HCEC 1CT (cell line): ENCODE results near the gene SERTAD4.

ENCODE experiments used
- DNase-seq: peaks from one replicate; pipeline ENCODE4 v3.0.0-alpha.2; 2017

Gene SERTAD4

DNA sequence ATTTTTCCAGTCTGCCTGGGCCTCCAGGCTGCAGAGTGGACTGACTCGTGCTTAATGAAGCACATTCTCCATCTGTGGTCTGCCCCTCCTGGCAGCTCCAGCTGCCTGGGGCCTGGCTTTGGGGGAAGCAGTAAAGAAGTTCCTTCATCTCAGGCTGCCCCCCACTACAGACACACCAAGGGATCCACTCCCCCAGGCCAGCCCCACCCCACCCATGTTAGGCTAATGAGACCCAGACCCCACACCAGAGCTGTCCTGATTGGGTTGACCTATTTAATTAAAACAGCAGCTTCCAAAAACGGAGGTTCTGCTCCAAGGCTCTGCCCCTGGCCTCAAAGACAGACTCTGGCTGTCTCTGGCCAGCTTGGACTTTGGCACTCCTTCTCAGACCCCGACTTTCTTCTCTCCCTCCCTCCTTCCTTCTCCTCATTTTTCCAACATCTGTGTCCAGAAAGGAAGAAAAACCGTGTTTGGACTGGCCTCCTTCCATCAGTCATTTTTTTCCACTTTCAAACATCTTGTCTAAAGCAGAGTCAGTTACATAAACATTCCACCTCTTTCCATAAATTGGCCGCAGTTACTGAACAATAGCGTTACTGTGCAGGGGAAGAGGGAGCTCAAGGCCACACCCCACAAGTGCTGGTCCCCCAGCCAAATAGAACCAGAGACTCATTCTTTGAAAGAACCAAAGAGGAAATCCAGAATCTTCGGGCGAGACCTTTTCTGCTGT is 29.7 kb downstream of the SERTAD4 start:
- no peak for DNase-seq

GRCh38 chr1:210262897-210263272 is 30.3 kb downstream of the SERTAD4 start:
- DNase-seq, result no peak

DNA sequence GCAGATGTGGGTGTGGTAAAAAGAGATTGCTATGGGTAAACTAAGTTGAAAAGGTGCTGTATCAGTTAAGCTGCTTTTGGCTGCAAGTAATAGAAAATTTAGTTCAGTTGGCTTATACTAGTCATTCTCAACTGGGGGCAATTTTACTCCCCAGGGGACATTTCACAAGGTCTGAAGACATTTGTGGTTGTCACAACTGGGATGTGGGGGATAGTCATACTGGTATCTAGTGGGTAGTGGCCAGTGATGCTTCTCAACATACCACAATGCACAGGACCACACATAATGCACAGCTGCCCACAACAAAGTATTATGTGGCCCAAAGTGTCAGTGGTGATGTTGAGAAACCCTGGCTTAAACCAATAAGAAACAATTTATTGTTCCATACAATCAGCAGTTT is 31.4 kb downstream of the SERTAD4 start:
- no peak for DNase-seq

GRCh38 chr1:210264496-210265380 is 32.1 kb downstream of the SERTAD4 start:
- DNase-seq, result no peak

- DNase-seq, result peak; percentile 3
These were observed 32.9 kb downstream of the SERTAD4 start for GRCh38 chr1:210265392-210265955.

DNA sequence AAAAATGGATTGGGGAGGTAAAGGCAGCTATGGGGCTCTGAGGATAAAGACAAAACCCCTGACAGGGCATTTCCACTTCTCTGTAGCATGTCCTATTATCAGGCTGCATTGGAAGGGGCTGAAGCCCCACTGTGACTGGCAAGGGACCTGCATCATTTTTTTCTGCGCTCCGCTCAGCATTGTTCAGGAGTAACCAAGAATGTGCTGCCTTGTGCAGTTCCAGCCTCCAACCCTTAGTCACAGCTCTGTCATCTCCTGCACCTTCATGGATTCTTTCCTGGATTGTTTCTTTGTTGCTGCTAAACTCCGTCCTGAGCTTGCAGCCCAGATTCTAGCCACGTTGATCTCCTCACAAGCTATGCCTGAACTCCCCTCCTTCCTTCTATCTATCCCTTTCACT is 37.4 kb downstream of the SERTAD4 start:
- no peak for DNase-seq

- DNase-seq, result no peak
These were observed 40.1 kb downstream of the SERTAD4 start for GRCh38 chr1:210272666-210273065.

GRCh38 chr1:210280221-210280620 is 47.6 kb downstream of the SERTAD4 start:
- DNase-seq, result no peak

DNA sequence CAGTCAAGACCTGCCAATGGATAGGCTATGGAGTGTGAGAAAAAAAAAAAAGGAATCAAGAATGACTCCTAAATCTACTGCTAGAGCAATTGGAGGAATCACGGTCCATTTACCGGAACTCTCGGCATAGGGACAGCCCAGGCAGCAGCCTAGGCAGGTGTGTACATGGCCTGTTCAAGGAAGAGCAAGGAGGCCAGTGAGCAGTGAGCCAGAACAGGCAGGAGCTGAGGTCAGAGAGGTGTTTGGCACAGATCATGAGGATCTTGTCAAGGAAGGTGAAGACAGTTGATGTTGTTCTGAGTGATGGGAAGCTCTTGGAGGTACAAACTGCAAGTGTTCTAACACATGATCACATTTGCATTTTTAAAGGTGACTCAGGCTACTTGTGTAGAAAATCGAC is 55.5 kb downstream of the SERTAD4 start:
- no peak for DNase-seq

- no peak for DNase-seq
These were observed 56.7 kb downstream of the SERTAD4 start for GRCh38 chr1:210289248-210289647.

GRCh38 chr1:210291081-210291764 is 58.6 kb downstream of the SERTAD4 start:
- no peak for DNase-seq

GRCh38 chr1:210291786-210292230 is 59.2 kb downstream of the SERTAD4 start:
- no peak for DNase-seq

- no peak for DNase-seq
These were observed 59.8 kb downstream of the SERTAD4 start for GRCh38 chr1:210292231-210292871.

DNA sequence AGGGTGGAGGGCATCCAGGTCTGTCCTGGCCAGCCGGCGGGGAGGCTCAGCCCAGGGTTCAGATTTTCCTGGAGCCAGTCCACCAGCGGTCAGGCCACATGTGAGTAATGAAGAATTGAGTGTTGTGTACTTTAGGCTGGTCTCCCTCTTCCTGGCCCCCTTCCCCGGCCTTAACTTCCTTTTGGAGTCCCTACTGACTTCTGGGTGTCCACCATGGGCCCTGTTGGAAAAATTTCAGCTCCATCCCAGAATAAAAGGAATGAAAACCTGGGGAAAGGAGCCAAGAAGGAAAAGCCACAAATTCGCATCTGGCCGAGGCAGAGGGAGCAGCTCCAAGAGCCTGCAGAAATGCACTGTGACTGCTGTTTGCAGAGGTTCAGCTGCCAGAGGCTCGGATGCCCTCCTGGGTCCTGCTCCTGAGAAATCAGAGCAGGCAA is 60.6 kb downstream of the SERTAD4 start:
- DNase-seq, result no peak

DNA sequence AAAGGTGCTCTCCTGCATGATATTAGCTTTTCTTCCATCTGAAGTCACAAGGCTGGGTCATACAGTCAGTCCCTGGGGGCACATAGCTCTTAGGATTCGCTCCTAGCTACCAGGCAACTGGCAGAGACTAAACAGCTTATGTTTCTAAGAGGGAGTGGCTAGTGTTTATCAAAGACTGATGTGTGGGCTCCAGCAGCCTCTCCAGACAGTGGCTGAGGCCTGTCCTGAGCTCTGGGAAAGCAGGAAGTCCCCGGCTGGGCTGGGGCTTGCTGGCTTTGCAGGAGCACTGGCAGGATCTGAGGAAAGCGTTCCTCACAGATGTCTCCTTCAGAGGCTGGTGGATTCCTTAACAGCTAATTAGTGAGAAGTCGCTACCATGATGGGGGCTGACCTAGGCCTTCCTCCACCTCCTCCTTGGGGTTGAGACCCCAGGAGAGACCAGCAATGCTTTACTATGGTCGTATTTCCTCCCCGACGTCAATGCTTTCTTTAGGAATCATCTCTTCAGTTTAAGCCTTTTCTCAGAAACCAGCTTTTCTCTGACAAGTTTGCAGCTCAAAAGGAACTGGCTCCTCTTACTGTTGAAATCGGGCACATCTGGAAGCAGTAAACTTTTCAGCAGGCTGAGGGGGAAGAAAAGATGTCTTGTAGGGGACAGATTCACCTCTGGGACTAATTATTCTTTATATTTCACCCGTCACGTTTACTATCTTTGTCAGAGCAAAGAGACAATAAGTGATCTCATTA is 62.6 kb downstream of the SERTAD4 start:
- no peak for DNase-seq
